SK-N-MC (cell line): Measurements from ENCODE around the gene NCSTN.

Experiments used
- DNase-seq: peaks from one replicate; pipeline ENCODE4 v3.0.0-alpha.2; 2011; ENCODE audit warnings: low read depth, low spot score
- H3K27ac ChIP-seq: fragments of 200-600 bp; sonication (generic); 2 replicates; pipeline ENCODE4 v1.5.1; 2016; ENCODE audit warnings: mixed run types
- H3K36me3 ChIP-seq: fragments of 200-600 bp; sonication (generic); 2 replicates; pipeline ENCODE4 v1.6.1; 2017; ENCODE audit warnings: antibody characterized with exemption, low read length, mixed read lengths; ENCODE audit not compliant: insufficient read depth
- H3K4me3 ChIP-seq: fragments of 200-600 bp; sonication (generic); 2 replicates; pipeline ENCODE4 v1.5.1; 2016
- H3K9ac ChIP-seq: fragments of 200-600 bp; sonication (generic); 2 replicates; pipeline ENCODE4 v1.8.0; 2017; ENCODE audit warnings: mixed run types, mixed read lengths; ENCODE audit not compliant: insufficient read length
- H3K9me3 ChIP-seq: fragments of 200-600 bp; sonication (generic); 2 replicates; pipeline ENCODE4 v1.6.1; 2017; ENCODE audit warnings: low read depth, mild to moderate bottlenecking, antibody characterized with exemption, low read length, moderate library complexity, mixed read lengths
- EZH2 ChIP-seq: fragments of 200-600 bp; sonication (generic); IDR thresholded peaks from one replicate; pipeline ENCODE4 v1.6.1; 2017; ENCODE audit warnings: antibody characterized with exemption
- FOXP2 ChIP-seq: optimal IDR thresholded peaks from 2 replicates; pipeline ENCODE3; 2011; ENCODE audit warnings: mild to moderate bottlenecking, moderate library complexity; ENCODE audit not compliant: insufficient read depth; ENCODE audit errors: extremely low read length, control extremely low read depth
- POLR2AphosphoS5 ChIP-seq: IDR thresholded peaks from 2 replicates; pipeline ENCODE4 v1.6.1; 2012; ENCODE audit warnings: mild to moderate bottlenecking, low read depth, low read length, borderline replicate concordance

The NCSTN gene

DNA sequence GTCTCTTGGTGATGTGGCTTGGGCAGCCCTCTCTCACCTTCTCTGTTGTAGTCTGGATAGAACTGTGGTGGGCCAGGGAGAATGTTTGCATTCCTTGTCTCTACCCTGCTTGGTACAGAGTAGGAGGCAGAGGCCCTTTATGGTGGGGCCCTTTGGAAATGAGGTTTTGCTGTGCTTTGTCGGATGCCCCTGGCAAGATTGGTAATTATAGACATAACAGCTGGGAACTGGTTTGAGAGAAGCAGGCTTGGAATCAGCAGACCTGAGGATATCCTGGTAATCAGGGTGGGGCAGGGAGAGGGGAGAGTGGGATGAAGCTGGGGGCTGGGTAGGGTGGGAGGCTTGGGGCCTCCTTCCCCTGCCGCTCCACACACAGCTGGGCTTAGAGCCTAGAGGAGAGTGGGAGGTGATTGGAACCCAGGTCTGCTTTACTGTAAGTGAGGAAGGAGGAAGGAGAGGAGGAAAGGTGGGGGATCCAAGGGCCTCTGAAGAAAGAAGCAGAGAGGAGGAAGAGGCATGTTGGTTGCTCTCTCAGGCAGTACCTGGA, 62.2 kb downstream of the NCSTN start:
- H3K9me3 ChIP-seq: no peaks in the 10 kb centered on the region
- no peak for TF ChIP-seq EZH2
- no peak overlapping the region for H3K4me3 ChIP-seq
- no peak for DNase-seq
- H3K27ac ChIP-seq: no peak overlapping the region
- no peaks in the 10 kb centered on the region for H3K36me3 ChIP-seq
- no peak overlapping the region for H3K9ac ChIP-seq

DNA sequence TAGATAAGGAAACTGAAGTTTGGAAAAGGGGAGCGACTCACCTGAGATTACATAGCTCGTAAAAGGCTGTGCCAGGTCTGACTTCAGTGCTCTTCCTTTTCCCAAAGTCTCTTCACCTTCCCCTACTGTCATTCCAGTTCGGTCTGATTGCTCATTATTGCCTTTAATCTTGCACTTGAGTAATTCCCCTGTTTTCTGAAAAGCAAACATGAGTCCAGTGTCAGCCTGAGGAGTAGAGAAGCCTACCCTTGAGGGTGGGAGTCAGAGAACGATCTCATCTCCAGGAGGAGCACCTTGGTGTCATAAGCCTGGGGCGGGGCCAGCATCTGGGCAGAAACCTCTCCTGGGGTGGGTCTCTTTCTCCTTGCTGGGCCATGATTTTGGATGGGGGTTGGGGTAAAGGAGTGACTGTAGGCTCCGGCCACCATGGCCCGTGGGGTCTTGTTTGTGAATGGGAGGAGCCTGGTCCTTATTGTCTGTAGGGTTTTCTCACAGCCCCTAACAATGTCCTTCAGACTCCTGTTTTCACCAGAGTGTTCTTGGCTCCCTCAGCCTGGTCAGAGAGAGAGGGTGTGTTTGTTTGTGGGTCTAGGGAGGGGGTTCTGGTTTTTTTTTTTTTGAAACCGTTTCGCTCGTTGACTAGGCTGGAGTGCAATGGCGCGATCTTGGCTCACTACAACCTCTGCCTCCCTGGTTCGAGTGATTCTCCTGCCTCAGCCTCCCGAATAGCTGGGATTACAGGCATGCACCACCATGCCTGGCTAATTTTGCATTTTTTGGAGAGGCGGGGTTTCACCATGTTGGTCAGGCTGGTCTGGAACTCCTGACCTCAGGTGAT, 63.2 kb downstream of the NCSTN start:
- TF ChIP-seq POLR2AphosphoS5 (no peak), EZH2 (no peak), FOXP2 (no peak)

DNA sequence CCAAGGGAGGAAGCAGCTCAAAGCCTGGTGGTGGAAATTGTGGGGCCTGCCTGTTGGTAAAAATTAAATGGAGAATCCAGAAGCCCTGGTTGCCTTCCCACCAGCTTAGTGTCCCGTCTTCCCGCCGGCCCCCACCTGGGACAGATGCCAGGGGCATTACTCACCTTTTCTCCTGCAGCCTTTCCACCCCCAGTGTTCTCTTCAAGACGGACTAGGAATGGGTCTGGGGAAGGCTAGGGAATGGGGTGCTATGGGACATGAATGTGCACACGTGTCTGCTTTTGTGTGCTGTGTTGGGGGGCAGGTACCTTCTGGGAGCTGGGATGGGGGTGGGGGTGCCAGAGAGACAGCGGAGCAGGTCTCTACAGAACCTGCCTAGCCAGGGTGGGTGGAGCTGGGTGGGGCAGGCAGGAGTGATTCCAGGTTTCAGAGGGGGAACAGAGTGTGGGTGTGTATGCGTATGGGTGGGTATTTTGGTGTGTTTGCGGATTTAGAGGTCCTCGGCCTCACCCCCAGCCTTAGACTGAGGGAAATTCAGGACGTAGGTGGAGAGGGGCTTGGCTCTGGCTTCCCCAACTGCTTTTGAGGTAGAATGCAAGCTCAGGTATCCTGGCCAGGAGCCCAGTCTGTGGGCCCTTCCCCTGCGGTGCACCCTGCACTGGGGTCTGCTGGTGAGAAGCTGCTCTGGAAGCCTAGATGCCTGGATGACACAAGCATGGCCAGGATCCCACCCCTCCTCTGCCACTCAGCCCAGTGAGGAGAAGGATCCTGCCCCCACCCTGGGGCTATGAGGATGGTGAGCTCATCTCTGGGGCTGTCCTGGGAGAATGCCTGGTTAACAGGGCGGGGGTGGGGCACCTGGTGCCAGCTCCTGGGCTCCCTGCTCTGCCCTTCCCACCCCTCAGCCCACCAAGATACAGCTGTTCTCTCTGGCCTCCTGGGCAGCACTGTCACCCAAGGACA, 64.9 kb downstream of the NCSTN start:
- Histone ChIP-seq H3K9ac (no peak overlapping the region), H3K9me3 (no peaks in the 10 kb centered on the region), H3K36me3 (no peaks in the 10 kb centered on the region), H3K27ac (no peak overlapping the region), H3K4me3 (no peak overlapping the region)
- no peak for DNase-seq
- no peak for TF ChIP-seq EZH2
- no peak for TF ChIP-seq POLR2AphosphoS5
- TF ChIP-seq FOXP2: no peak

More for the DNA sequence above, 63.2 kb downstream of the NCSTN start:
- no peak for DNase-seq
- Histone ChIP-seq H3K9me3 (no peaks in the 10 kb centered on the region), H3K36me3 (no peaks in the 10 kb centered on the region), H3K27ac (no peak overlapping the region), H3K4me3 (no peak overlapping the region), H3K9ac (no peak overlapping the region)
